IPS-18a (cell line): Measurements from ENCODE around the gene EGFL7.
A peak's percentile ranks its signal among the peaks of the same experiment; 100 is the strongest.
"Not testable (repeated sequence)": the region's sequence is repeated elsewhere in the genome, so short reads cannot be mapped to it uniquely, and the experiment has no call there.

ENCODE experiments used
- H3K27ac ChIP-seq: one replicate; pipeline ENCODE4 v1.5.1; 2013; ENCODE audit warnings: low read length
- H3K27me3 ChIP-seq: one replicate; pipeline ENCODE4 v1.6.1; 2013; ENCODE audit warnings: mild to moderate bottlenecking, low read length; ENCODE audit not compliant: control insufficient read depth, insufficient read depth
- H3K36me3 ChIP-seq: one replicate; pipeline ENCODE4 v1.6.1; 2013; ENCODE audit warnings: low read depth, low read length; ENCODE audit not compliant: control insufficient read depth
- H3K4me1 ChIP-seq: one replicate; pipeline ENCODE4 v1.6.1; 2013; ENCODE audit warnings: low read depth, low read length; ENCODE audit not compliant: control insufficient read depth
- H3K4me3 ChIP-seq: one replicate; pipeline ENCODE4 v1.5.1; 2013; ENCODE audit warnings: low read length
- H3K9ac ChIP-seq: one replicate; pipeline ENCODE4 v1.6.1; 2013; ENCODE audit warnings: mild to moderate bottlenecking, low read length, moderate library complexity
- H3K9me3 ChIP-seq: one replicate; pipeline ENCODE4 v1.6.1; 2013; ENCODE audit warnings: low read depth, low read length; ENCODE audit not compliant: control insufficient read depth

EGFL7 gene

DNA sequence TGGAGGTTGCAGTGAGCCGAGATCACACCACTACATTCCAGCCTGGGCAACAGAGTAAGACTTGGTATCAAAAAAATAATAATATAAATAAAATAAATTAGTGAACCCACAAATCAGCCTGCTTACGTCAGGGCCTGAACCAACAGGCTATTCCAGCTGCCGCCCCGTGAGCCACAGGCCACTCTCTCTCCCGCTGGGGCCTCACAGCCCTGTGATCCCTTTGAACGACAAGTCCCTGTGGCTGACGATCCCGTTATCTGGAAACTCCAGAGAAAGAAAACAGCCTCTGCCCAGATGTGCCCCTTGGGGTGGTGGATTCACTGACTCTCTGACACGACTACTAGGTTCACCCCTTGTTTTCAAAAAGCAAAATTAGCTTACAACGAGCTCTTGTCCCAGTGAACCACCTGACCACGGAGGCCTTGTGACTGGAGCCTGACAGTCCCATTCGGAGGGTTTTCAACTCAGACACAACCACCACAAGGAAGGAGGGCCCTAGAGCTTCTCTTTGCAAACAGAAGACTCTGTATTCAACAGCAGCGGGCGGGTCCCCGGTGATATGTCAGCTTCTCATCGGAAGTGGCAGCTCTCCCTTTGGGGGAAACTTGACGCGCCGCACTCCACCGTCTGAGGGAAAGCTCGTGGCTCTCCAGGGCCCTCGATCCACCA is 45.3 kb downstream of the EGFL7 start:
- peaks cover 8% of the 10 kb centered on the region for H3K27me3 ChIP-seq
- no peaks in the 10 kb centered on the region for H3K36me3 ChIP-seq
- no peak overlapping the region for H3K9ac ChIP-seq
- H3K4me3 ChIP-seq, result no peak overlapping the region
- no peaks in the 10 kb centered on the region for H3K9me3 ChIP-seq
- H3K4me1 ChIP-seq, result no peaks in the 10 kb centered on the region
- H3K27ac ChIP-seq, result no peak overlapping the region

- H3K27me3 ChIP-seq, result peaks cover 8% of the 10 kb centered on the region
These were observed 46.9 kb downstream of the EGFL7 start for GRCh38 chr9:136709454-136710109.

GRCh38 chr9:136710543-136710942 is 47.8 kb downstream of the EGFL7 start:
- no peaks in the 10 kb centered on the region for H3K9me3 ChIP-seq
- H3K4me3 ChIP-seq, result no peak overlapping the region
- H3K9ac ChIP-seq, result no peak overlapping the region
- peaks cover 5% of the 10 kb centered on the region for H3K4me1 ChIP-seq
- no peak overlapping the region for H3K27ac ChIP-seq
- no peaks in the 10 kb centered on the region for H3K36me3 ChIP-seq
- H3K27me3 ChIP-seq, result peaks cover 8% of the 10 kb centered on the region

More at GRCh38 chr9:136709454-136710109, 46.9 kb downstream of the EGFL7 start:
- Histone ChIP-seq H3K4me1 (peaks cover 5% of the 10 kb centered on the region), H3K9me3 (no peaks in the 10 kb centered on the region), H3K27ac (no peak overlapping the region), H3K9ac (no peak overlapping the region), H3K4me3 (no peak overlapping the region), H3K36me3 (no peaks in the 10 kb centered on the region)

- peak overlapping the region; percentile 71 for H3K4me3 ChIP-seq
- not testable (repeated sequence) for H3K36me3 ChIP-seq, H3K9ac ChIP-seq, H3K9me3 ChIP-seq, H3K4me1 ChIP-seq, H3K27ac ChIP-seq, H3K27me3 ChIP-seq
These were observed 48.5 kb downstream of the EGFL7 start for GRCh38 chr9:136711219-136711648.

- H3K4me3 ChIP-seq, result peak within 1 kb of the TSS; percentile 80
- H3K9me3 ChIP-seq, result no peaks in the 10 kb centered on the region
- H3K36me3 ChIP-seq, result no peaks in the 10 kb centered on the region
- no peak within 1 kb of the TSS for H3K27ac ChIP-seq
- H3K27me3 ChIP-seq, result peaks cover 8% of the 10 kb centered on the region
- peak within 1 kb of the TSS; percentile 58 for H3K9ac ChIP-seq
- peaks cover 5% of the 10 kb centered on the region for H3K4me1 ChIP-seq
These were observed 49.3 kb downstream of the EGFL7 start, which contains the start of gene DIPK1B for GRCh38 chr9:136711751-136712689. DIPK1B (plus strand) TSS chr9:136712572; CDS start chr9:136712666, 94 bp downstream.

DNA sequence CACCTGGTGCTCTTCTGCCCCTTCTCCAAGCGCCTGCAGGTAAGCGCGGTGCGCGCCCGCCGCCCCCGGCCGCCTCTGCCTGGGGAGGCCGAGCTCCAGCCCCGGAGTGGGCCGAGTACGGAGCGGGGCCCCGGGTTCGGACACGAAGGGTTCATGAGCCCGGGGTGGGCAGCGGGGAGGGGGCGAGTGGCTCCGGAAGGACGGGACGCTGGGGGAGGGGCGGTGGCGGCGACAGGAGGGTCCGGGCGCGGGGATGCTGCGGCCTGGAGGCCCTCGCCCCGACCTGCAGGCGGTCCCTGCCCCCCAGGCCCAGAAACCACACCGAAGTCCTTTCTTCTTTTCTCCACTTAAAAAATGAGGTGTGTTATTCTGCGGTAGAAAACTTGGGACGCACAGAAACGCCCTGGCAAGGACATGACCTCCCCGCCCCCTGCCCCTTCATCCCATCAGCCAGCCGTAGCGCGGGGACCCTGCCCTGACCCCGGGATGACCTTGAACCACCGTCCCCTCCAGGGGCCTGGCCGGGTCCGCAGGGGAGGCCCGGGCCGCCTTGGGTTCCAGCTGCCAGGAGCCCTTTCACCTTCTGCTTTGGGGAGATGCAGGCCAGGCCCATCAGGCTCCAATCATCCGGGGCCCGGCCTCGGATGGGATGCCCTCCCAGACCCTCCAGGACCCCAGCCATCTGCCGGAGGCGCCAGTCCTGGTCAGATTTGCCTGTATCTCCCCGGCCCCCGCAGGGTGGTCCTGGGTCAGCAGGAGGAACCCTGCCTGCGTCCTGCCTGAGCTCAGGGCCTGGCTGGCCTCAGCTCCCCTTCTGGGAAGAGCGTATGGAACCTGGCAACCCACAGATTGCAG is 50.2 kb downstream of the EGFL7 start:
- H3K27me3 ChIP-seq, result peaks cover 8% of the 10 kb centered on the region
- H3K9me3 ChIP-seq, result no peaks in the 10 kb centered on the region
- no peaks in the 10 kb centered on the region for H3K36me3 ChIP-seq
- peaks cover 5% of the 10 kb centered on the region for H3K4me1 ChIP-seq
- no peak overlapping the region for H3K27ac ChIP-seq
- H3K9ac ChIP-seq, result peak overlapping the region; percentile 58
- H3K4me3 ChIP-seq, result peak overlapping the region; percentile 80

- H3K9ac ChIP-seq, result peak overlapping the region; percentile 58
- peak overlapping the region; percentile 80 for H3K4me3 ChIP-seq
- H3K4me1 ChIP-seq, result peaks cover 5% of the 10 kb centered on the region
- no peak overlapping the region for H3K27ac ChIP-seq
- peaks cover 8% of the 10 kb centered on the region for H3K27me3 ChIP-seq
- no peaks in the 10 kb centered on the region for H3K9me3 ChIP-seq
- H3K36me3 ChIP-seq, result no peaks in the 10 kb centered on the region
These were observed 50.8 kb downstream of the EGFL7 start for GRCh38 chr9:136713550-136713949.

DNA sequence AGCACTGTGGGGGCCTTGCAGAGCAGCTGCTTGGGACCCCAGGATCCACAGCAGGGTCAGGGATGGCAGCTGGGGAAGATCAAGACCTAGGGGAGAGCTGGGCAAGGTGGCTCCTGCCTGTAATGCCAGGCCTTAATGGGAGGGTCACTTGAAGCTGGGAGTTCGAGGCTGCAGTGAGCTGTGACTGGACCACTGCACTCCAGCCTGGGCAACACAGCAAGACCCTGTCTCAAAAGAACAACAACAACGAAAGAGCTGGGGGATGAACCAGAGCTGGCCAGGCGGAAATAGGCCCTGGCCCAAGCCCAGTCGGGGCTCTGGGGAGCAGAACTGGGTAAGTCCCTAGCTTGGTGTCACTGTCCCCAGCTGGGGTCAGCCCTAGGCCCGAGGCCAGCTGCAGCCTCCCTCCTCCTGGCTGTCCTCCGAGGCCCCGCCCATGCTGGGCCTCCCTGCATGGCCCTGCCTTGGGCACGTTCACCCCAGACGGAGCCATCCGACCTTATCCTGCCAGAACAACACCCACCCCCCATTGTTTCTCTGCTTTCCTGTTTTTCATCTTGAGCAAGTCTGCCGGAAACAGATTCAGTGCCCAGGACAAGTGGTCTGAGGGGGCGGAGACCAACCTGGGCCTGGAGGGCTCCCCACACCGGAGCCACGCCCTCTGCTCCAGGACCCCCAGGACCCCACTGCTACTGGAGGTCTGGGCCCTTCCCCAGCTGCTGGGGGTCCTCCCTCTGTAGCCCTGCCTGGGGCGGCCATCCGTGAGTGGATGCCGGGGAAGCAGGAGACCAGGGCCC is 51.6 kb downstream of the EGFL7 start:
- Histone ChIP-seq H3K9me3 (no peaks in the 10 kb centered on the region), H3K9ac (no peak overlapping the region), H3K27ac (no peak overlapping the region), H3K36me3 (no peaks in the 10 kb centered on the region), H3K27me3 (peaks cover 8% of the 10 kb centered on the region), H3K4me3 (no peak overlapping the region), H3K4me1 (peaks cover 5% of the 10 kb centered on the region)

DNA sequence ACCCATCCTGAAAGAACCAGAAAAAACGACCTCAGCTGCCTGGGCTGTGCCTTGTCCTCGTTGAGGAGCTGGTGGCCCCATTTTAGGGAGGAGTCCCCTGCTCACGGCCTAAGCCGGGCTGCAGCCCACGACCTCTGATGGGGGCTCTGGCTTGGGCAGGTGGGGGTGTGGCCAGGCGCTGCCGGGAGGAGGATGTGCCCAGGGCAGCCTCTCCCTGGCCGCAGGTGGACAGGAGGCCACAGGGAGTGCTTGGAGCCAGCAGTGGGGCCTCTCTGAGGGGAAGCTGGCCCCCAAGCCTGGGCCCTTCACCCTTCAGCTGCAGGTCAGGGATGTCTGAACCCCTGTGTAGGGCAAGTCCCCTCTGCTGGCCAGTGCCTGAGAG is 52.2 kb downstream of the EGFL7 start:
- no peak overlapping the region for H3K4me3 ChIP-seq

GRCh38 chr9:136717399-136717798 is 54.7 kb downstream of the EGFL7 start:
- peaks cover 11% of the 10 kb centered on the region for H3K4me1 ChIP-seq
- no peak overlapping the region for H3K27ac ChIP-seq
- H3K27me3 ChIP-seq, result no peaks in the 10 kb centered on the region
- H3K9ac ChIP-seq, result no peak overlapping the region
- H3K4me3 ChIP-seq, result no peak overlapping the region
- H3K36me3 ChIP-seq, result no peaks in the 10 kb centered on the region
- no peaks in the 10 kb centered on the region for H3K9me3 ChIP-seq

More for the DNA sequence above, 52.2 kb downstream of the EGFL7 start:
- H3K27me3 ChIP-seq, result peaks cover 8% of the 10 kb centered on the region
- no peaks in the 10 kb centered on the region for H3K9me3 ChIP-seq
- H3K9ac ChIP-seq, result no peak overlapping the region
- no peak overlapping the region for H3K27ac ChIP-seq
- no peaks in the 10 kb centered on the region for H3K36me3 ChIP-seq
- peaks cover 5% of the 10 kb centered on the region for H3K4me1 ChIP-seq
